Activated CD4-positive, alpha-beta T cell treated with anti-CD3 and anti-CD28 coated beads for 36 hours (primary cell): ENCODE results near the gene CAMK2D. TPM values are rescaled to one million over a fixed set of nuclear protein-coding genes. Genes with fewer than 3 reads are reported as not detected.
A peak's percentile ranks its signal among the peaks of the same experiment; 100 is the strongest.

Experiments
- ATAC-seq: fragments of 200-7000 bp; cut with Tn5 transposase; one replicate; pipeline ENCODE4 v1.10.0; 2021; ENCODE audit warnings: mild to moderate bottlenecking, moderate library complexity
- CTCF ChIA-PET: fragments of 350-600 bp; sonication (Branson Sonifier 250); formaldehyde crosslinking; loops from one replicate; lab custom pipeline; 2021; ENCODE audit warnings: antibody characterized with exemption; lab: Charles Lee
- POLR2A ChIA-PET: fragments of 350-600 bp; sonication (Branson Sonifier 250); formaldehyde crosslinking; loops from one replicate; lab custom pipeline; 2021; ENCODE audit warnings: antibody characterized with exemption, inconsistent platforms; lab: Charles Lee
- DNase-seq: peaks from one replicate; pipeline ENCODE4 v3.0.0-alpha.2; 2020
- H3K27ac Mint-ChIP-seq: one replicate; pipeline ENCODE4 v1.8.0; 2021; ENCODE audit warnings: mixed read lengths
- H3K27me3 Mint-ChIP-seq: one replicate; pipeline ENCODE4 v1.8.0; 2021; ENCODE audit warnings: mixed read lengths
- H3K36me3 Mint-ChIP-seq: one replicate; pipeline ENCODE4 v1.8.0; 2021; ENCODE audit warnings: low read depth, mixed read lengths
- H3K4me1 Mint-ChIP-seq: one replicate; pipeline ENCODE4 v1.8.0; 2021; ENCODE audit warnings: mixed read lengths
- H3K4me3 Mint-ChIP-seq: one replicate; pipeline ENCODE4 v1.8.0; 2021; ENCODE audit warnings: mild to moderate bottlenecking, moderate library complexity, mixed read lengths
- H3K9me3 Mint-ChIP-seq: one replicate; pipeline ENCODE4 v1.8.0; 2021; ENCODE audit warnings: low read depth, mixed read lengths
- intact Hi-C, 2 experiments: fragments of 100-400 bp; cut with DNase I in 1 of 2; cut with micrococcal nuclease in 1 of 2; formaldehyde crosslinking; loops; one replicate each; pipeline versions ENCODE4 v1.14.2 to v1.15.1; 2022 to 2024; cut with DNase I, micrococcal nuclease
- total RNA-seq, 2 experiments: library from RNA; stranded (reverse); gene quantifications; one replicate each; pipeline ENCODE4 v1.2.3, GENCODE V29; 2021

Gene CAMK2D
- total RNA-seq, 2 experiments from 2014 or later, result 70.3 to 71.3 TPM

DNA sequence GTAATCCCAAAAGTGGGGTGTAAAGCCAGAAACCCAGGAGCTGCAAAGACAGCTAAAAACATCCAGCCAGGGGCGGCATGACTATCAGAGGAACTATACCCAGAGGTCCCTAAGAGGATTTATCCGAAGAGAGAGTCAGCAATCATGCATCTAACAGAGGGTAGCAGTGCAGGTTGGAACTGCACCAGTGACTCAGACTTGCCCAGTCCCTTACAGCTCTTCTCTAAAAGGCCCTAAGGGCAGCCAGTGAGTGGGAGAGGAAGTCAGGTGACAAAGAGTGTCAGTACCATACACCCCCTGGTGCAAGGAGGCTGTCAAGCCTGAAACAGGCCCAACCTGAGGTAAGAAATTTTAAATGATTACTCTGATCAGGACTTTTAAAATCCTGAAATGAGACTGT is 88.1 kb downstream of the CAMK2D start:
- ATAC-seq, result peak; percentile 98
- Mint-ChIP-seq H3K4me1 (peaks cover 56% of the 10 kb centered on the region), H3K9me3 (no peaks in the 10 kb centered on the region), H3K4me3 (no peak overlapping the region), H3K27me3 (no peaks in the 10 kb centered on the region), H3K27ac (peak overlapping the region; percentile 51), H3K36me3 (peaks cover 41% of the 10 kb centered on the region)
- peak; percentile 70 for DNase-seq
- intact Hi-C loops, result no loop called here
- CTCF ChIA-PET, result interaction anchor here (0.9 to 2.3 kb wide), 4 partner anchors 8 to 125 kb away, joined by 3 to 11 read pairs (median 4); no protein-coding TSS in a partner anchor
- POLR2A ChIA-PET, result interaction anchor here (0.6 kb wide), 1 partner anchor 188 kb away, joined by 3 read pairs; no protein-coding TSS in a partner anchor

DNA sequence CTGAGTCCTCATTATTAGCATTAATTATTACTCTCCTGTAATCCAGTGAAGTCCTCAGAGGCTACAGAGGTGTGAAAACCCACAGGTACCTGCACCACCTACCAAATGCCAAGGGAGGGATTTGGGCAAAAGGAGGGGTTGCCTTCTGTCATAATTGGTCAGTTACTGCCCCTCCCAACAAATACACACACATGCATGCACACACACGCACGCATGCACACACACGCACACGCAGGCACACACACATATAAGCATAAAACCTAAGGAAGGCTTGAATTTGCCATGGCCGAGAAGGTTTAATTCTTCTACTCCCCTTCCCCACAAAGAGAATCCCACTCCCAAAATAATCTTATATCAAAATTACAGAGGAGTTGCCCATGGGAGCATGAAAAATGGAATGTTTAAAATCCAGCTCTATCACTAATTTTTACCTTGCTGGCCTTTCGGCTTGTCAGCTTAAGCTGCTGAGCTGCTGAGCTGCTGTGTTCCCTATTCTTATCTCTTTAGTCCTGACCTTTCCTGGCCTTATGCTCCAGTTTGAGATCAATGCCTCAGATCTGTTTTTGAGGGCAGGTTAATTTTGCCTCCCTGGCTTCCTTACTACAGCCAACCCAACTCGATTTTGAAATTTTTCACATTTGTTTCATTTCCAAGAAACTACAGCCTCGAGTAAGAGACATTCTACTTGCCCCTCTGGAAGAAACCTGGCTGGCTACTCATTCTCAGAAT is 95.0 kb downstream of the CAMK2D start:
- Mint-ChIP-seq H3K4me3 (no peak overlapping the region), H3K27ac (no peak overlapping the region), H3K4me1 (peaks cover 14% of the 10 kb centered on the region), H3K9me3 (no peaks in the 10 kb centered on the region), H3K36me3 (peaks cover 28% of the 10 kb centered on the region), H3K27me3 (no peaks in the 10 kb centered on the region)
- ATAC-seq, result no peak
- ChIA-PET CTCF (interaction anchor here (0.6 to 2.7 kb wide), 3 partner anchors 11 to 84 kb away, joined by 4 to 12 read pairs (median 6); no protein-coding TSS in a partner anchor), POLR2A (no interaction called here)
- intact Hi-C loops, result no loop called here
- no peak for DNase-seq

DNA sequence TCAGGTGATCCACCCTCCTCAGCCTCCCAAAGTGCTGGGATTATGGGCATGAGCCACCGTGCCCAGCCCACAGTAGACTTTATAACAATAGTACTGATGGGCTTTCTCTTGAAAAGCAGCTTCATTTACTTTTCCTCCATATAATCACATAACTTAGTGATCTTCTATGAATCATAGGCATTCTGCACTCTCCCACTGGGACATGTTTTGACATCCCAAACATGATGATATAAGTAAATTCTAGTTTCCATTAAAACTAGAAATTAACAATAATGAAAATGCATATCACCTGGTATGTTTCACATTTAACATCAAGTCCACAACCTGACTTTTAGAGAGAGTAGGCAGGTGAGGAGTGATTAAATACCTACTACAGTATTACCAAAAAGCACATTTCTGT is 96.5 kb downstream of the CAMK2D start:
- ChIA-PET POLR2A (no interaction called here), CTCF (interaction anchor here (2.7 kb wide), 1 partner anchor 10 kb away, joined by 12 read pairs; no protein-coding TSS in a partner anchor)
- intact Hi-C loops, result no loop called here
- Mint-ChIP-seq H3K4me3 (no peak overlapping the region), H3K27ac (no peak overlapping the region), H3K9me3 (no peaks in the 10 kb centered on the region), H3K4me1 (peaks cover 11% of the 10 kb centered on the region), H3K27me3 (no peaks in the 10 kb centered on the region), H3K36me3 (peaks cover 26% of the 10 kb centered on the region)
- DNase-seq (no peak), ATAC-seq (no peak)

DNA sequence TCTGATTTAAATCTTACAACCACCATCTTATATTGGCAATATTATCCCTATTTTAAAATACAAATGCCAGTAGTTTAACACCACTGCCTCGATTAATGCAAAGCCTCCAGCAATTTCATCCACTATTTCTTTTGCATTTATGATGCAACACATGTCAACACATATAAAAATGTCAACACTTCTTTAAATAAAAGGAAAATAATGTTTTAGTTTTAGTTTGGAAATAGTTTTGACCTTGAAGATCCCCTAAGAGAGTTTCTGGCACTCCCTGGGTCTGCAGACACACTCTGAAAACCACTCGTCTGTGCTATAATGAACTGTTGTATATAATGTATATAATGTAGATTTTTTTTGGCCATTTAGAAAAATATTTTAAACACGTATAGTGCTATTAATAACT is 99.0 kb downstream of the CAMK2D start:
- Mint-ChIP-seq H3K27me3 (no peaks in the 10 kb centered on the region), H3K4me3 (no peak overlapping the region), H3K4me1 (peaks cover 24% of the 10 kb centered on the region), H3K27ac (no peak overlapping the region), H3K36me3 (peaks cover 40% of the 10 kb centered on the region), H3K9me3 (peaks cover 2% of the 10 kb centered on the region)
- CTCF ChIA-PET, result no interaction called here
- ATAC-seq (no peak), DNase-seq (no peak)
- intact Hi-C loops, result no loop called here
- POLR2A ChIA-PET, result no interaction called here

DNA sequence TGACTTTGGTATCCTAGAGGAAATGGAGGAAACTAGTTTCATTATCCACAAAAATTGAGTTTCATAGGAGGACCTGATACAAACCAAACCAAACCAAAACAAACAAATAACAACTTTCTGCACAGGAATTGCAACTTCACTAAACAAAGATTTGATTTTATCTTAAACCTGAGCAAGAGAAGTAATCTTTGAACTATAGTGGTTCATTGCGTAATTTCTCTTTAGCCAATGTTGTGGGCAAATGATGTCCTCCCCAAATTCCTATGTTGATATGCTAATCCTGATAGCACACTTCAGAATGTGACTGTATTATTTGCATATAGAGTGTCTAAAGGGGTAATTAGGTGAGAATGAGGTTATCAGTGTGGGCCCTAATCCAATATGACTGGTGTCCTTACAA is 102.4 kb downstream of the CAMK2D start:
- ATAC-seq (no peak), DNase-seq (no peak)
- no peaks in the 10 kb centered on the region for H3K27me3 Mint-ChIP-seq
- no peak overlapping the region for H3K4me3 Mint-ChIP-seq
- peaks cover 29% of the 10 kb centered on the region for H3K4me1 Mint-ChIP-seq
- peaks cover 2% of the 10 kb centered on the region for H3K9me3 Mint-ChIP-seq
- ChIA-PET POLR2A (no interaction called here), CTCF (no interaction called here)
- intact Hi-C loops, result no loop called here
- H3K36me3 Mint-ChIP-seq, result peaks cover 42% of the 10 kb centered on the region
- H3K27ac Mint-ChIP-seq, result no peak overlapping the region

DNA sequence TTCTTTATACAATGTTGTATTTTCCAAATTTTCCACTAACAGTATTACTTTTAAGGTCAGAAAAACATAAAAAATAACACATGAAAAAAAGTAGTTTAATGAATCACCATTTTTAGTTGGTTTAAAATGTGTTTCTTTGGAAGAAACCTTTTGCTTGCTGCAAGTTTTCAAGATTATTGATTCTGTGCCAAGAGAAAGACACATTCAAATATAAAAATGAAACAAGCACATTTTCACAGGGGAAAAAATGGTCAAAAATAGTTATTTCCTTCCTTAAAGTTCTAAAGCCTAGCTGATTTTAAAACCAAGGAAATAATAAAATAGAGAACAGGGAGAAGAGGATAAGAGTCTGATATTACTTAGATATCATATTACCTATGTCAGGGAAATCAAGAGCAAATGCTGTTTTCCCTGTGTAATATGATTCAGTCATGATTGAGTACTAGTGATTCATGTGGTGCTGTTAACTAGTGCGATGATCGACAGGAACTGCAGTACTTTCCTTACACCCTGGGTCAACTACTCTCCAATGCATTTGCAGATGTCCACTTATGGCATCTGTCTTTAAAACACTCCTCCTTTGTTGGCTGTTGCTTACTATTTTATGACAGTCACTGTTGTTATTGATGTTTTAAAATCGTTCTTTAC is 103.8 kb downstream of the CAMK2D start:
- ATAC-seq, result peak; percentile 64
- H3K27me3 Mint-ChIP-seq, result no peaks in the 10 kb centered on the region
- no peak for DNase-seq
- H3K4me1 Mint-ChIP-seq, result peaks cover 31% of the 10 kb centered on the region
- peak overlapping the region; percentile 20 for H3K27ac Mint-ChIP-seq
- ChIA-PET POLR2A (no interaction called here), CTCF (interaction anchor here (0.5 kb wide), 1 partner anchor 112 kb away, joined by 3 read pairs; no protein-coding TSS in a partner anchor)
- no peak overlapping the region for H3K4me3 Mint-ChIP-seq
- H3K9me3 Mint-ChIP-seq, result peaks cover 2% of the 10 kb centered on the region
- intact Hi-C loops, result no loop called here
- peaks cover 37% of the 10 kb centered on the region for H3K36me3 Mint-ChIP-seq

DNA sequence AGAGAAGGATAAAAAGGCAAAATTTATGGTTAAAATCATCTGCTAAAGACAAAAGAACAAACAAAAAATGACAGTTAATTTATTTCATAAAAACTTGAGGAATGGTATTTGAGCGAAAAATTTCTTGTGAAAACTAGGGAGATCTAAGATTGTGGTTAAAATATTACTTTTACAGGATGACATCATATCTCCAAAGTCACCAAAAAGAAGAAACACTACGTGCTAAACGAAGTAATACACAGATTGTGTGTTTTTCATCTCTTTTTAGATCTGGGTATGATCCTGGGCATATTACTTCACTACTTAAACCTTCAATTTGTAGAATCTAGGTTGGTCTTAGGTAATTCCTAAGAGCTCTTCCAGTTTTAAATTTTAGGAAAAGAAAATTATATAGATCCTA is 107.7 kb downstream of the CAMK2D start:
- Mint-ChIP-seq H3K4me3 (no peak overlapping the region), H3K4me1 (peaks cover 36% of the 10 kb centered on the region)

DNA sequence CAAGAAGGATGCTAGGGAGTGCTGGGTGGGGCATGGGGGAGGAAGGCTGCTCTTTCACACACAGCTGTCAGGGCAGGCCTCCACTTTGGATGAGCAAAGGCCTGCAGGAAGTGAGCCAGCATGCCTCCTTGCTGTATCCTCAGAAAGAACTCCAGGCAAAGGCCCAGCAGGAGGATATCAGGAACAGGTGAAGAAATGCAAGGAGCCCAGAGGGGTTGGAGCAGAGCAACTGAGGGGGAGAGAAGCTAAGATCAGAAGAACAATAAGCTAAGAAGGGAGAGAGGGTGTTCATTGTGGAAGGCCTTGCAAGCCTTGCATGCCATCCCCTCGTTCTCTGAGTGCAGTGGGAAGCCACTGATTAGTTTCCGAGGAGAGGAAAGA is 115.1 kb downstream of the CAMK2D start:
- H3K4me3 Mint-ChIP-seq, result no peak overlapping the region
- peaks cover 27% of the 10 kb centered on the region for H3K36me3 Mint-ChIP-seq
- ChIA-PET CTCF (no interaction called here), POLR2A (no interaction called here)
- intact Hi-C loops, result no loop called here
- no peak overlapping the region for H3K27ac Mint-ChIP-seq
- ATAC-seq, result no peak
- H3K4me1 Mint-ChIP-seq, result peaks cover 35% of the 10 kb centered on the region
- no peaks in the 10 kb centered on the region for H3K9me3 Mint-ChIP-seq
- H3K27me3 Mint-ChIP-seq, result no peaks in the 10 kb centered on the region
- no peak for DNase-seq

More for the DNA sequence above, 107.7 kb downstream of the CAMK2D start:
- Mint-ChIP-seq H3K27me3 (no peaks in the 10 kb centered on the region), H3K36me3 (peaks cover 23% of the 10 kb centered on the region), H3K27ac (no peak overlapping the region), H3K9me3 (peaks cover 2% of the 10 kb centered on the region)
- CTCF ChIA-PET, result interaction anchor here (3.1 kb wide), 1 partner anchor 12 kb away, joined by 12 read pairs; no protein-coding TSS in a partner anchor
- intact Hi-C loops, result no loop called here
- ATAC-seq, result no peak
- no peak for DNase-seq
- POLR2A ChIA-PET, result no interaction called here

DNA sequence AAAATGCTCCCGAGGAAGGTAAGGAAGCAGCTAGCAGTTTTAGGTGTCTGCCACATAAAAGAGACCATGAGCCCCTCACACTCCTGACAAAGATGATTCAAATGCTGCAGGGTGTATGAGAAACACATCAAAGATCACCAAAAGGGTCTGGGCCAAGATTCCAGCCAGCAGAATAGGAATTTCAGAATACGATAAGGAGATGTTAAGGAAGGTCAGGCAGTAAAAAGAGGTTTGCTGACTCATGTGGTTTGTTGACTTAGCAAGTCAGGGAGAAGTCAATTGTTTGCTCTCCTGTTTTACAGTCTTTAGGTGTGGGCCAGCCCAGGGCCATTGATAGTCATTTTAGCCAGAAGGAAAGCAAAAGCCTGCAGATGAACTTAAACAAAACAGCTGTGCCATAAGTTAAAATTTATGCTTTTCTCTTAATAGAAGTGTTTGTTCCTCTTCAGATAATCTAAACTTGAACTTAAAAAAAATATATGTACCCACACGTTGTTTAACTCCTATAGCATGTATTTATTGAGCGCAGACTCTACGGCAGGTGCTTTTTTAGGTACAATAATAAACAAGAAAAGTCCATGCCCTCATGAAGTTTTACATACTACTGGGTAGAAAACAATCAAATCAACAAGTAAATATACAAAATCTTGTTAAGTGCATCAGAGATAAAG is 115.6 kb downstream of the CAMK2D start:
- ChIA-PET CTCF (interaction anchor here (0.6 kb wide), 1 partner anchor 23 kb away, joined by 3 read pairs; no protein-coding TSS in a partner anchor), POLR2A (no interaction called here)
- intact Hi-C loops, result no loop called here
- ATAC-seq (no peak), DNase-seq (no peak)
- Mint-ChIP-seq H3K4me3 (no peak overlapping the region), H3K27ac (no peak overlapping the region), H3K4me1 (peaks cover 35% of the 10 kb centered on the region), H3K9me3 (no peaks in the 10 kb centered on the region), H3K36me3 (peaks cover 27% of the 10 kb centered on the region), H3K27me3 (no peaks in the 10 kb centered on the region)

DNA sequence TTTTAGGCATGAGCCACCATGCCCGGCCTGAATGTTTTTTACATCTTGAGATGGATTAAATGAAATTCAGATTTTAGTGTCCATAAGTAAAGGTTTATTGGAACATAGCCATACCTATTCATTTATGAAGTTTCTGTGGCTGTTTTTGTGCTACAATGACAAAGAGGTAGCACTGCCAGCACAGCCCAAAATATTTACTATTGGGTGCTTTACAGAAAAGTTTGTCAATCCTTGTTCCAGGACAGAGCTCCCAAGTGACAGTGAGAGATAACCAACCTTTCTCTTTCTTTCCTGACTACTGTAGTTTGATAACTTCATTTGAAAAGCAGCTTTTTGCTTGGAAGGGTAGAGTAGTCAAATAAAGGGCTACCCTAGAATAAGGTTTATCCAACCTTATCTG is 116.2 kb downstream of the CAMK2D start:
- H3K4me3 Mint-ChIP-seq, result no peak overlapping the region
- H3K27me3 Mint-ChIP-seq, result no peaks in the 10 kb centered on the region
- ATAC-seq, result no peak
- H3K4me1 Mint-ChIP-seq, result peaks cover 42% of the 10 kb centered on the region
- peaks cover 29% of the 10 kb centered on the region for H3K36me3 Mint-ChIP-seq
- intact Hi-C loops, result no loop called here
- H3K27ac Mint-ChIP-seq, result no peak overlapping the region
- H3K9me3 Mint-ChIP-seq, result no peaks in the 10 kb centered on the region
- ChIA-PET CTCF (interaction anchor here (0.6 to 0.7 kb wide), 3 partner anchors 16 to 429 kb away, joined by 3 read pairs; no protein-coding TSS in a partner anchor), POLR2A (interaction anchor here (0.7 kb wide), 1 partner anchor 115 kb away, joined by 3 read pairs; no protein-coding TSS in a partner anchor)
- no peak for DNase-seq

DNA sequence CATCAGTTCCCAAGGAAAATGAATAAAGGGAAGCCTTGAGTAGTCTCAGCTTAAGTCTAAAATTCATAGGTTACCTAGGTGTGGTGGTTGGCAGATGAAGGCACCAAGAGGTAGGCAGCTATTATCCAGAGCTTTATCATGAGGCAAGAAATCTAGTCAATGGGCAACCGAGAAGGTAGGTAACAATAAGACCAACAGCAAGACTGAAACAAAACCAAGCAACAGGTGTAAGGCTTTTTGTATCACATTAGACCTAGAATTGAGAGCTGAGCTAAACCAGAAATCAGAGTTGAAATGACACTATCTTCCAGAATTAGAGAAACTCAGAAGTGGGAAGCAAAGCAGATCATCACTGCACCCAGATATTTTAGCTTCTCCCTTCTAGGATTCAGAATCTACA is 117.1 kb downstream of the CAMK2D start:
- no peaks in the 10 kb centered on the region for H3K9me3 Mint-ChIP-seq
- no peak for DNase-seq
- H3K27me3 Mint-ChIP-seq, result no peaks in the 10 kb centered on the region
- intact Hi-C loops, result no loop called here
- no peak overlapping the region for H3K27ac Mint-ChIP-seq
- POLR2A ChIA-PET, result no interaction called here
- CTCF ChIA-PET, result interaction anchor here (0.7 to 1.5 kb wide), 6 partner anchors 9 to 366 kb away, joined by 3 to 4 read pairs (median 3); no protein-coding TSS in a partner anchor
- peak; percentile 12 for ATAC-seq
- H3K4me1 Mint-ChIP-seq, result peaks cover 51% of the 10 kb centered on the region
- peaks cover 29% of the 10 kb centered on the region for H3K36me3 Mint-ChIP-seq
- H3K4me3 Mint-ChIP-seq, result no peak overlapping the region
